Panc1 (cell line): Measurements from ENCODE around the gene PGF.

Experiments
- CTCF ChIP-seq: fragments of 450-650 bp; IDR thresholded peaks from 2 replicates; pipeline ENCODE4 v1.5.1; 2017; ENCODE audit warnings: mild to moderate bottlenecking
- TCF7L2 ChIP-seq: IDR thresholded peaks from 2 replicates; pipeline ENCODE4 v1.6.1; 2011; ENCODE audit warnings: mild to moderate bottlenecking, low read depth, low read length, inconsistent platforms
- TF ChIP-seq, protein P1 (sequence below), 2 experiments: IDR thresholded peaks; 2 replicates each; pipeline ENCODE4 v1.6.1; 2011 to 2012; ENCODE audit warnings: low read depth in 2 of 2, control low read depth in 1 of 2, low read length in 1 of 2, mild to moderate bottlenecking in 1 of 2, moderate library complexity in 1 of 2; ENCODE audit not compliant: insufficient read depth in 1 of 2

- no peak for TF ChIP-seq CTCF
- no peak for TF ChIP-seq TCF7L2
- TF ChIP-seq, protein P1, sequence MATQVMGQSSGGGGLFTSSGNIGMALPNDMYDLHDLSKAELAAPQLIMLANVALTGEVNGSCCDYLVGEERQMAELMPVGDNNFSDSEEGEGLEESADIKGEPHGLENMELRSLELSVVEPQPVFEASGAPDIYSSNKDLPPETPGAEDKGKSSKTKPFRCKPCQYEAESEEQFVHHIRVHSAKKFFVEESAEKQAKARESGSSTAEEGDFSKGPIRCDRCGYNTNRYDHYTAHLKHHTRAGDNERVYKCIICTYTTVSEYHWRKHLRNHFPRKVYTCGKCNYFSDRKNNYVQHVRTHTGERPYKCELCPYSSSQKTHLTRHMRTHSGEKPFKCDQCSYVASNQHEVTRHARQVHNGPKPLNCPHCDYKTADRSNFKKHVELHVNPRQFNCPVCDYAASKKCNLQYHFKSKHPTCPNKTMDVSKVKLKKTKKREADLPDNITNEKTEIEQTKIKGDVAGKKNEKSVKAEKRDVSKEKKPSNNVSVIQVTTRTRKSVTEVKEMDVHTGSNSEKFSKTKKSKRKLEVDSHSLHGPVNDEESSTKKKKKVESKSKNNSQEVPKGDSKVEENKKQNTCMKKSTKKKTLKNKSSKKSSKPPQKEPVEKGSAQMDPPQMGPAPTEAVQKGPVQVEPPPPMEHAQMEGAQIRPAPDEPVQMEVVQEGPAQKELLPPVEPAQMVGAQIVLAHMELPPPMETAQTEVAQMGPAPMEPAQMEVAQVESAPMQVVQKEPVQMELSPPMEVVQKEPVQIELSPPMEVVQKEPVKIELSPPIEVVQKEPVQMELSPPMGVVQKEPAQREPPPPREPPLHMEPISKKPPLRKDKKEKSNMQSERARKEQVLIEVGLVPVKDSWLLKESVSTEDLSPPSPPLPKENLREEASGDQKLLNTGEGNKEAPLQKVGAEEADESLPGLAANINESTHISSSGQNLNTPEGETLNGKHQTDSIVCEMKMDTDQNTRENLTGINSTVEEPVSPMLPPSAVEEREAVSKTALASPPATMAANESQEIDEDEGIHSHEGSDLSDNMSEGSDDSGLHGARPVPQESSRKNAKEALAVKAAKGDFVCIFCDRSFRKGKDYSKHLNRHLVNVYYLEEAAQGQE (IDR thresholded peaks at IDR 0.05; ENCODE audit: insufficient read depth in 1 of 2, low read depth in 2 of 2, low read length in 1 of 2) = no peak
Measured at GRCh38 chr14:74935360-74935680, 20.1 kb downstream of the PGF start.
